Tibial artery (tissue), 4 donors: ENCODE results near the gene PNCK.
"Not testable (repeated sequence)": the region's sequence is repeated elsewhere in the genome, so short reads cannot be mapped to it uniquely, and the experiment has no call there.

Experiments used
- DNase-seq, 2 donors: peaks; one replicate each; pipeline ENCODE4 v3.0.0-alpha.2; 2019
- H3K27ac ChIP-seq, 2 donors: fragments of 200-600 bp; sonication (generic) in 1 of 2; 1 replicate in 1 of 2; 2 replicates in 1 of 2; pipeline ENCODE4 v1.5.1; 2018 to 2019; ENCODE audit warnings: mild to moderate bottlenecking in 1 of 2
- H3K27me3 ChIP-seq, 2 donors: fragments of 200-600 bp; sonication (generic) in 1 of 2; one replicate each; pipeline versions ENCODE4 v1.5.1 to v1.6.0; 2016 to 2019
- H3K36me3 ChIP-seq, 3 donors: fragments of 200-600 bp; sonication (generic) in 2 of 3; one replicate each; pipeline ENCODE4 v1.5.1; 2016 to 2019; ENCODE audit warnings: mild to moderate bottlenecking in 2 of 3
- H3K4me1 ChIP-seq, 4 donors: fragments of 200-600 bp; sonication (generic) in 2 of 4; 1 replicate in 3 of 4; 2 replicates in 1 of 4; pipeline ENCODE4 v1.5.1; 2016 to 2019
- H3K4me3 ChIP-seq, 2 donors: fragments of 200-600 bp; sonication (generic) in 1 of 2; 1 replicate in 1 of 2; 2 replicates in 1 of 2; pipeline ENCODE4 v1.5.1; 2018 to 2019; ENCODE audit warnings: mild to moderate bottlenecking in 2 of 2
- H3K9me3 ChIP-seq, 3 donors: fragments of 200-600 bp; sonication (generic) in 1 of 3; one replicate each; pipeline ENCODE4 v1.5.1; 2016 to 2019
- CTCF ChIP-seq, 2 experiments: fragments of 200-600 bp in 1 of 2; fragments of 450-650 bp in 1 of 2; IDR thresholded peaks; one replicate each; pipeline ENCODE4 v1.5.1; 2017 to 2019; ENCODE audit warnings: antibody characterized with exemption in 2 of 2, mild to moderate bottlenecking in 1 of 2, moderate library complexity in 1 of 2
- intact Hi-C: fragments of 100-400 bp; cut with DNase I; formaldehyde crosslinking; loops from one replicate; pipeline ENCODE4 v1.15.0; 2023; ENCODE audit warnings: low total_unique reads

The PNCK gene

DNA sequence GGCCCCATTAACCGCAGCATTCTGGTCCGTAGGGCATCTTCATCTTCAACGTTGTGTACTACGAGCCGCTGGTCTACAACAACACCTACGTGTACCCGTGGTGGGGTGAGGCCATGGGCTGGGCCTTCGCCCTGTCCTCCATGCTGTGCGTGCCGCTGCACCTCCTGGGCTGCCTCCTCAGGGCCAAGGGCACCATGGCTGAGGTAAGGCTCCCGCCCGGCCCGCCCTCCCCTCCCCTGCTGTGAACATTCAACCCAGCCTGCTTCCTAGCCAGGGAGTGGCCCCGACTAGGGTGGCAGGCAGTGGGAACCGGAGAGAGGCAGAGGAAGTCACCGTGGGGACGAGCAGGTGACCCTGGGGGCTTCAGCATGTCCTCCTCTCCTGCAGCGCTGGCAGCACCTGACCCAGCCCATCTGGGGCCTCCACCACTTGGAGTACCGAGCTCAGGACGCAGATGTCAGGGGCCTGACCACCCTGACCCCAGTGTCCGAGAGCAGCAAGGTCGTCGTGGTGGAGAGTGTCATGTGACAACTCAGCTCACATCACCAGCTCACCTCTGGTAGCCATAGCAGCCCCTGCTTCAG, 21.2 kb upstream of the PNCK start:
- Histone ChIP-seq H3K27ac (no peak overlapping the region), H3K4me3 (no peak overlapping the region), H3K9me3 (no peaks in the 10 kb centered on the region), H3K4me1 (peaks cover 0 to 16% (median 3%) of the 10 kb centered on the region in 4 donors), H3K27me3 (no peaks in the 10 kb centered on the region), H3K36me3 (peaks cover 0 to 38% (median 4%) of the 10 kb centered on the region in 3 donors)
- DNase-seq = no peak
- intact Hi-C loops = no loop called here
- TF ChIP-seq CTCF (IDR thresholded peaks at IDR 0.05) = no peak

- H3K27me3 ChIP-seq, H3K9me3 ChIP-seq, H3K4me3 ChIP-seq, intact Hi-C loops, H3K27ac ChIP-seq, DNase-seq: not testable (repeated sequence)
- Histone ChIP-seq H3K4me1 (peaks cover 0 to 14% (median 6%) of the 10 kb centered on the region in 4 donors), H3K36me3 (peaks cover 0 to 38% (median 4%) of the 10 kb centered on the region in 3 donors)
Observed at GRCh38 chrX:153694256-153694655, 20.6 kb upstream of the PNCK start.

GRCh38 chrX:153693216-153694086, 19.8 kb upstream of the PNCK start:
- no peaks in the 10 kb centered on the region for H3K27me3 ChIP-seq
- H3K36me3 ChIP-seq = peaks cover 0 to 38% (median 4%) of the 10 kb centered on the region in 3 donors
- intact Hi-C loops = no loop called here
- H3K4me1 ChIP-seq = peaks cover 0 to 12% (median 6%) of the 10 kb centered on the region in 4 donors
- TF ChIP-seq CTCF (IDR thresholded peaks at IDR 0.05) = no peak
- DNase-seq = no peak
- no peak overlapping the region for H3K4me3 ChIP-seq
- no peaks in the 10 kb centered on the region for H3K9me3 ChIP-seq
- H3K27ac ChIP-seq = no peak overlapping the region

GRCh38 chrX:153692611-153693156, 19.1 kb upstream of the PNCK start:
- Histone ChIP-seq H3K27me3 (no peaks in the 10 kb centered on the region), H3K4me3 (no peak overlapping the region), H3K36me3 (peaks cover 0 to 37% (median 4%) of the 10 kb centered on the region in 3 donors), H3K9me3 (no peaks in the 10 kb centered on the region), H3K4me1 (peaks cover 0 to 12% (median 6%) of the 10 kb centered on the region in 4 donors), H3K27ac (no peak overlapping the region)
- no peak for TF ChIP-seq CTCF (IDR thresholded peaks at IDR 0.05)
- no peak for DNase-seq
- intact Hi-C loops = no loop called here

- Histone ChIP-seq H3K27ac (no peak overlapping the region), H3K4me1 (peaks cover 0 to 16% (median 8%) of the 10 kb centered on the region in 4 donors), H3K27me3 (no peaks in the 10 kb centered on the region), H3K36me3 (peaks cover 0 to 30% (median 4%) of the 10 kb centered on the region in 3 donors), H3K4me3 (no peak overlapping the region), H3K9me3 (no peaks in the 10 kb centered on the region)
- no peak for DNase-seq
- intact Hi-C loops = no loop called here
- no peak for TF ChIP-seq CTCF (IDR thresholded peaks at IDR 0.05)
Observed at GRCh38 chrX:153692003-153692402, 18.4 kb upstream of the PNCK start.

DNA sequence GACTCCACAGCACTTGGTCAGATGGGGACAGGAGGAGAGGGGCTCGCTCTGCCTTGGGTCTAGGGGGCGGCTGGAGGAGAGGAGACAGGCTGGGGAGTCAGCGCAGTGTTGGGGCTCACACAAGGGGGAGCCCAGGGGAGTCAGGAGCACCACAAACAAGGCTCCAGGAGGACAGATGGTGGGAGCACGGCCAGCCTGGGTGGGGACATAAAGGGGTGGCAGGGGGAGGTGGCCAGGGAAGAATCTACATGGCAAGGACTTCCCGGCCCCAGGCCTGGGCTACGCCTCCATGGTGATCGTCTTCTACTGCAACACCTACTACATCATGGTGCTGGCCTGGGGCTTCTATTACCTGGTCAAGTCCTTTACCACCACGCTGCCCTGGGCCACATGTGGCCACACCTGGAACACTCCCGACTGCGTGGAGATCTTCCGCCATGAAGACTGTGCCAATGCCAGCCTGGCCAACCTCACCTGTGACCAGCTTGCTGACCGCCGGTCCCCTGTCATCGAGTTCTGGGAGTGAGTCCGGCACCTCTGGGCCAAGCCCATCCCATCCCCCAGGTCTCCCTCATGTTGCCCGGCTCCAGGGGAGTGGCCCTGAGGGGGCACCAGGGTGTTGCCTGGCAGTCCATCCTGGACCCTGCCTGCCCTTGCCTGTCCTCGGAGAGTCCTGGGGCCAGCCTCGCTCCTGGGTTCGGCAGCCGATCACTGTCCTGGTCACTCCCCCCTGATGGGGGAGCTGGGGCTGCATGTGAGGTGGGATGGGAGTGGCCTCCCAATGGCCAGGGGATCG, 17.6 kb upstream of the PNCK start:
- H3K27ac ChIP-seq, H3K4me3 ChIP-seq, intact Hi-C loops, DNase-seq, H3K9me3 ChIP-seq, H3K27me3 ChIP-seq: not testable (repeated sequence)
- Histone ChIP-seq H3K36me3 (peaks cover 0 to 23% (median 4%) of the 10 kb centered on the region in 3 donors), H3K4me1 (peaks cover 0 to 16% (median 9%) of the 10 kb centered on the region in 4 donors)
